ENCODE measurements around the gene ORAI3.

ORAI3 gene

GRCh38 chr16:30949650-30950515 lies 1.0 kb downstream of the ORAI3 start:
- TF ChIP-seq YY1 (IDR thresholded peaks at IDR 0.05; ENCODE audit: insufficient read depth, insufficient read length) (no peak), ZNF274 (IDR thresholded peaks at IDR 0.05; ENCODE audit: low read depth, low read length) (no peak), SUZ12 (IDR thresholded peaks at IDR 0.05; ENCODE audit: extremely low read depth, insufficient read depth, insufficient read length) (no peak)
- H3K27me3 ChIP-seq (ENCODE audit: insufficient read depth, insufficient read length), result no peaks in the 10 kb centered on the region
- peaks cover 18% of the 10 kb centered on the region for H3K4me1 ChIP-seq (ENCODE audit: insufficient read depth, insufficient read length)
- no peaks in the 10 kb centered on the region for H3K9me3 ChIP-seq (ENCODE audit: insufficient read depth, low read length)
- peak overlapping the region; percentile 69 for H3K4me3 ChIP-seq (ENCODE audit: insufficient read length, low read depth)
- peaks cover 21% of the 10 kb centered on the region for H3K36me3 ChIP-seq (ENCODE audit: insufficient read depth, insufficient read length, low read length)
- H3K9ac ChIP-seq (ENCODE audit: insufficient read length, low read depth), result peak overlapping the region; percentile 97
- no peak for DNase-seq (ENCODE audit: low read depth, low spot score)

- Histone ChIP-seq H3K9ac (ENCODE audit: insufficient read length, low read depth) (peak overlapping the region; percentile 97), H3K4me1 (ENCODE audit: insufficient read depth, insufficient read length) (peaks cover 18% of the 10 kb centered on the region), H3K27me3 (ENCODE audit: insufficient read depth, insufficient read length) (no peaks in the 10 kb centered on the region), H3K36me3 (ENCODE audit: insufficient read depth, insufficient read length, low read length) (peaks cover 17% of the 10 kb centered on the region), H3K9me3 (ENCODE audit: insufficient read depth, low read length) (no peaks in the 10 kb centered on the region), H3K4me3 (ENCODE audit: insufficient read length, low read depth) (no peak overlapping the region)
- no peak for DNase-seq (ENCODE audit: low read depth, low spot score)
- no peak for TF ChIP-seq YY1 (IDR thresholded peaks at IDR 0.05; ENCODE audit: insufficient read depth, insufficient read length)
- no peak for TF ChIP-seq ZNF274 (IDR thresholded peaks at IDR 0.05; ENCODE audit: low read depth, low read length)
- no peak for TF ChIP-seq SUZ12 (IDR thresholded peaks at IDR 0.05; ENCODE audit: extremely low read depth, insufficient read depth, insufficient read length)
These were observed 1.7 kb downstream of the ORAI3 start for GRCh38 chr16:30950516-30951065.

DNA sequence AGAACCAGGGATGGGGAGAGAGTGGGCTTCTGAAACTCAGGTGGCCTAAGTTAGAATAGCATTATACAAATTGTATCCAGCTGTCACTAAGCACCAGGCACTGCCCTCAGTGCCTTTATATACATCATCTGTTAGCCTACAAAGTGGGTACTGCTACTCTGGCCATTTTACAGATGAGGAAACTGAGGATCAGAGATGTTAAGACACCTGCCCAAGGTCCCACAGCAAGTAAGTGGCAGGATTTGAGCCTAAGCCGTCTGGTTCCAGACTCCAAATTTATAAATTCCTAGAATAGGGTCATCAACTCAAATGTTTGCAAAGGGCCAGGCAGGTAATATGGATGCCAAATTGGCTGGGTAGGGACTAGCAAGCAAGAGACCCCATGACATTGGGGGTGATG lies 2.3 kb downstream of the ORAI3 start:
- Histone ChIP-seq H3K9ac (ENCODE audit: insufficient read length, low read depth) (no peak overlapping the region), H3K4me3 (ENCODE audit: insufficient read length, low read depth) (no peak overlapping the region), H3K36me3 (ENCODE audit: insufficient read depth, insufficient read length, low read length) (peaks cover 17% of the 10 kb centered on the region), H3K9me3 (ENCODE audit: insufficient read depth, low read length) (no peaks in the 10 kb centered on the region), H3K4me1 (ENCODE audit: insufficient read depth, insufficient read length) (peaks cover 18% of the 10 kb centered on the region), H3K27me3 (ENCODE audit: insufficient read depth, insufficient read length) (no peaks in the 10 kb centered on the region)
- no peak for DNase-seq (ENCODE audit: low read depth, low spot score)
- no peak for TF ChIP-seq ZNF274 (IDR thresholded peaks at IDR 0.05; ENCODE audit: low read depth, low read length)
- no peak for TF ChIP-seq YY1 (IDR thresholded peaks at IDR 0.05; ENCODE audit: insufficient read depth, insufficient read length)
- TF ChIP-seq SUZ12 (IDR thresholded peaks at IDR 0.05; ENCODE audit: extremely low read depth, insufficient read depth, insufficient read length), result no peak

GRCh38 chr16:30951750-30952149 lies 2.9 kb downstream of the ORAI3 start:
- no peaks in the 10 kb centered on the region for H3K9me3 ChIP-seq (ENCODE audit: insufficient read depth, low read length)
- peaks cover 12% of the 10 kb centered on the region for H3K36me3 ChIP-seq (ENCODE audit: insufficient read depth, insufficient read length, low read length)
- no peak overlapping the region for H3K9ac ChIP-seq (ENCODE audit: insufficient read length, low read depth)
- no peak for DNase-seq (ENCODE audit: low read depth, low spot score)
- H3K4me1 ChIP-seq (ENCODE audit: insufficient read depth, insufficient read length), result peaks cover 19% of the 10 kb centered on the region
- no peak overlapping the region for H3K4me3 ChIP-seq (ENCODE audit: insufficient read length, low read depth)
- TF ChIP-seq YY1 (IDR thresholded peaks at IDR 0.05; ENCODE audit: insufficient read depth, insufficient read length) (no peak), SUZ12 (IDR thresholded peaks at IDR 0.05; ENCODE audit: extremely low read depth, insufficient read depth, insufficient read length) (no peak), ZNF274 (IDR thresholded peaks at IDR 0.05; ENCODE audit: low read depth, low read length) (no peak)
- no peaks in the 10 kb centered on the region for H3K27me3 ChIP-seq (ENCODE audit: insufficient read depth, insufficient read length)

GRCh38 chr16:30953111-30953510 lies 4.2 kb downstream of the ORAI3 start:
- no peak overlapping the region for H3K4me3 ChIP-seq (ENCODE audit: insufficient read length, low read depth)
- no peaks in the 10 kb centered on the region for H3K9me3 ChIP-seq (ENCODE audit: insufficient read depth, low read length)
- H3K4me1 ChIP-seq (ENCODE audit: insufficient read depth, insufficient read length), result peaks cover 14% of the 10 kb centered on the region
- TF ChIP-seq ZNF274 (IDR thresholded peaks at IDR 0.05; ENCODE audit: low read depth, low read length) (no peak), YY1 (IDR thresholded peaks at IDR 0.05; ENCODE audit: insufficient read depth, insufficient read length) (no peak), SUZ12 (IDR thresholded peaks at IDR 0.05; ENCODE audit: extremely low read depth, insufficient read depth, insufficient read length) (no peak)
- H3K9ac ChIP-seq (ENCODE audit: insufficient read length, low read depth), result peak overlapping the region; percentile 12
- no peaks in the 10 kb centered on the region for H3K27me3 ChIP-seq (ENCODE audit: insufficient read depth, insufficient read length)
- peaks cover 6% of the 10 kb centered on the region for H3K36me3 ChIP-seq (ENCODE audit: insufficient read depth, insufficient read length, low read length)
- DNase-seq (ENCODE audit: low read depth, low spot score), result no peak

DNA sequence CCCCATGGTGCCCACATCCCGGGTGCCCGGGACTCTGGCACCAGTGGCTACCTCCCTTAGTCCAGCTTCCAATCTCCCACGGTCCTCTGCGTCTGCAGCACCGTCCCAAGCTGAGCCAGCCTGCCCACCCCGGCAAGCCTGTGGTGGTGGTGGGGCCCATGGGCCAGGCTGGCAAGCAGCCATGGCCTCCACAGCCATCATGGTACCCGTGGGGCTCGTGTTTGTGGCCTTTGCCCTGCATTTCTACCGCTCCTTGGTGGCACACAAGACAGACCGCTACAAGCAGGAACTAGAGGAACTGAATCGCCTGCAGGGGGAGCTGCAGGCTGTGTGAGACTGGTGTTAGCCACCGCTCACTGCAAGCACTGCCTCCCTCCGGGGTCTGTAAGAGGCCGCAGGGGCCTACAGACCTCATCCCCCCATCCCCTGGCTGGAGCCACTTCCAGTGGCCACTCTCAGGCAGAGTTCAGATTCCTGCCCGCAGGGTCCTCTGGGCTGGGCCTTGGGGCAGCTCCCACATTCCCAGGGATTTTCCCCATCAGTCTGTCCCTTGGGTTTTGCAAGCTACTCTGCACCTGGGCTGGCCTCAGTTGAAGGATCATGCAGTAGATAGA lies 4.8 kb downstream of the ORAI3 start:
- peaks cover 7% of the 10 kb centered on the region for H3K36me3 ChIP-seq (ENCODE audit: insufficient read depth, insufficient read length, low read length)
- H3K9ac ChIP-seq (ENCODE audit: insufficient read length, low read depth), result peak overlapping the region; percentile 12
- DNase-seq (ENCODE audit: low read depth, low spot score), result peak; percentile 90
- H3K27me3 ChIP-seq (ENCODE audit: insufficient read depth, insufficient read length), result no peaks in the 10 kb centered on the region
- H3K4me3 ChIP-seq (ENCODE audit: insufficient read length, low read depth), result no peak overlapping the region
- no peaks in the 10 kb centered on the region for H3K9me3 ChIP-seq (ENCODE audit: insufficient read depth, low read length)
- peaks cover 16% of the 10 kb centered on the region for H3K4me1 ChIP-seq (ENCODE audit: insufficient read depth, insufficient read length)
- TF ChIP-seq YY1 (IDR thresholded peaks at IDR 0.05; ENCODE audit: insufficient read depth, insufficient read length) (no peak), ZNF274 (IDR thresholded peaks at IDR 0.05; ENCODE audit: low read depth, low read length) (no peak), SUZ12 (IDR thresholded peaks at IDR 0.05; ENCODE audit: extremely low read depth, insufficient read depth, insufficient read length) (no peak)

- Histone ChIP-seq H3K27me3 (ENCODE audit: insufficient read depth, insufficient read length) (no peaks in the 10 kb centered on the region), H3K9me3 (ENCODE audit: insufficient read depth, low read length) (no peaks in the 10 kb centered on the region), H3K36me3 (ENCODE audit: insufficient read depth, insufficient read length, low read length) (peaks cover 21% of the 10 kb centered on the region), H3K4me3 (ENCODE audit: insufficient read length, low read depth) (no peak overlapping the region), H3K9ac (ENCODE audit: insufficient read length, low read depth) (no peak overlapping the region), H3K4me1 (ENCODE audit: insufficient read depth, insufficient read length) (peaks cover 18% of the 10 kb centered on the region)
- TF ChIP-seq YY1 (IDR thresholded peaks at IDR 0.05; ENCODE audit: insufficient read depth, insufficient read length) (no peak), SUZ12 (IDR thresholded peaks at IDR 0.05; ENCODE audit: extremely low read depth, insufficient read depth, insufficient read length) (no peak)
- DNase-seq (ENCODE audit: low read depth, low spot score), result no peak
These were observed 6.1 kb downstream of the ORAI3 start for GRCh38 chr16:30954993-30955392.
